Measurements from ENCODE around the gene GPATCH4.
"Not testable (repeated sequence)": the region's sequence is repeated elsewhere in the genome, so short reads cannot be mapped to it uniquely, and the experiment has no call there.

Gene GPATCH4

DNA sequence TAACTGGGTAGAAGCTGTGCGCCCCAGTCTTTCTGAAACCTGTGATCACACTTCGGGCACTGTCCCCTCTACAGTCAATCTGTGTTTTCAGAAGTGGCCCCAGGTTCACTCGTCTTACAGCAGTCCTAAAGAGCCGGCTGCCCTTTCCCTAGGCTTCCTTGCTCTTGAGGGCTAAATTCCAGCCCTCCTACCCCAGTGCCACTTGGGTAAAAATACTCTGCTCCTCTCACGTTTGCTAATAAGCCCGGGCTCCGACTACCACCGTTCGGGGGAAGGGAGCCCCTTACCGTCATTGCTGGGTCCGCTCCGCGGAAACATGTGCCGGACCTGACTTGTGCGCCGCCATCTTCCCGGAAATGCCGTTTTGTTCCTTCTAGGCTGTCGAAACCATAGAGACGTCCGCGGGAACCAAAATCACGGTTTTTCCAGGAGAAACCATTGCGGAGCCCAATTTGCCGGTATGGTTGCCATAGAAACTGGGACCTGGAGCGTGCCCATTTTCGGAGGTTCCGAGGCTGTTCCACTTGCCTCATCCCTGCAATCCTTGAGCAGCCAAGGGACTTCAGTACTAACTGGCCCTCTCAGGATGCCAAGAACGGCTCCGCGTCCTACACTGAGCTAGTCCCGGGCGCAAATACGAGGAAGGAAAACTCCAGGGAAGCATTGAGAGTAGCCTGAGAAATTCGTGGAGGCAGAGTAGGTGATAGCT lies at the start of gene GPATCH4:
GPATCH4 (minus strand) TSS at position 358 of the 709 bp plus-strand sequence.
- peak; percentile 71 for DNase-seq

DNA sequence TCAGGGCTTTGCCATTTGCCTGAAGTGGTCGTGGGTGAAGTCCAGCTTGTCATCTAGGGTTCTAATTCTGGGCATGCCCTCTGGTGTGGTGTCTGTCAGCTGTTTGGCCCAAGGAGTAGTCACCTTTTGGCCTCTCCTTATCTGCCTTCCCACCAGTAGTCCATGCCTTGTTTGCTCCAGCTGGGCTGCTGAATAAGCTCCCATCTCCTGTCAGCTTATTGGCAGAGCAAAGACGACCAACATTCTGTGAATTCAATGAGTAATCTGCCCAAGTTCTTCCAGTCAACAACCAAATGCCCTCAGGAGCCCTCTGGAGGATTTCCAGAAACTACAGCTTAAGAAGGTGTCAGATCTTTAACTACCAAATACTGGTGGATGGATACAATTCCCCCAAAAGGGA lies 47.7 kb upstream of the GPATCH4 start:
- DNase-seq: no peak

- no peak for DNase-seq
These were observed 47.2 kb upstream of the GPATCH4 start for GRCh38 chr1:156648496-156648895.

DNA sequence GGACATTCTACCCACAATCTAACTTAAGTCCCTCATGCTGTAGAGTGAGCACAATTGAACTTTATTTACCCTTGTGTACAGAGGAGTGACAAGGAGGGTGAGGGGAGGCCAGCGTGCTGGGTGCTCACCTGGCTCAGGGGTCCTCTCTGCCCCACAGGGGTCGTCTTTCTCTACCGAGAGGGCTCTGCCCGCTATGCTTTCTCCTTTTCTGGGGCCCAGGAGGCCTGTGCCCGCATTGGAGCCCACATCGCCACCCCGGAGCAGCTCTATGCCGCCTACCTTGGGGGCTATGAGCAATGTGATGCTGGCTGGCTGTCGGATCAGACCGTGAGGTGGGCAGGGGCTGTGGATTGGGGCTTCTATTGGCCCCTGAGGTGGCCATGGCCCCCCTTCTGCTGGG lies 46.1 kb upstream of the GPATCH4 start:
- no peak for DNase-seq

DNA sequence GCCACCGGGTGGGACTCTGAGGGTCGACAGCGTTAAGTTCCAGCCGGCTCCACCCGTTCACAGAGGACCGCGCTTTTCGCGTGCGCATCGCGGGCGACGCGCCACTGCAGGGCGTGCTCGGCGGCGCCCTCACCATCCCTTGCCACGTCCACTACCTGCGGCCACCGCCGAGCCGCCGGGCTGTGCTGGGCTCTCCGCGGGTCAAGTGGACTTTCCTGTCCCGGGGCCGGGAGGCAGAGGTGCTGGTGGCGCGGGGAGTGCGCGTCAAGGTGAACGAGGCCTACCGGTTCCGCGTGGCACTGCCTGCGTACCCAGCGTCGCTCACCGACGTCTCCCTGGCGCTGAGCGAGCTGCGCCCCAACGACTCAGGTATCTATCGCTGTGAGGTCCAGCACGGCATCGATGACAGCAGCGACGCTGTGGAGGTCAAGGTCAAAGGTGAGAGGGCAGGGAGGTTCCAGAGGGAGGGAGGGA lies 45.5 kb upstream of the GPATCH4 start:
- DNase-seq: no peak

- no peak for DNase-seq
These were observed 44.4 kb upstream of the GPATCH4 start for GRCh38 chr1:156645666-156646065.

- DNase-seq: no peak
These were observed 43.8 kb upstream of the GPATCH4 start for GRCh38 chr1:156645056-156645455.

- DNase-seq: no peak
These were observed 43.4 kb upstream of the GPATCH4 start for GRCh38 chr1:156644640-156645039.

GRCh38 chr1:156644146-156644545 lies 42.9 kb upstream of the GPATCH4 start:
- no peak for DNase-seq

DNA sequence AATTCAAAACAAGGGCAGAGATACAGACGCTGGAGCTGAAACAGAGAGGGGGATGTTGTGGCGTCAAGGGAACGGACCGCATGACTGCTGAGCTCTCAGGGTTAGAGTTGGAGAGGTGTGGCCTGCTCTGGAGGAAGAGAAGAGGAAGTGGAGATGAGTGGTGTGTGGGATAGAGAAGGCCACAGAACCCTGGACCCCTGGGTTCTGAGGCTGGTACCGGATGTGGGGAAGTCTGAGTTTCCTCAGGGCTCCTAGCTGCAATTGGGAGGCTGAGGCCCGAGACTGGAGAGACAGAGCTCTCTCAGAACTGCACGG lies 42.5 kb upstream of the GPATCH4 start:
- no peak for DNase-seq

- DNase-seq: no peak
These were observed 41.9 kb upstream of the GPATCH4 start for GRCh38 chr1:156643049-156643777.

- DNase-seq: no peak
These were observed 41.2 kb upstream of the GPATCH4 start for GRCh38 chr1:156642265-156643048.

DNA sequence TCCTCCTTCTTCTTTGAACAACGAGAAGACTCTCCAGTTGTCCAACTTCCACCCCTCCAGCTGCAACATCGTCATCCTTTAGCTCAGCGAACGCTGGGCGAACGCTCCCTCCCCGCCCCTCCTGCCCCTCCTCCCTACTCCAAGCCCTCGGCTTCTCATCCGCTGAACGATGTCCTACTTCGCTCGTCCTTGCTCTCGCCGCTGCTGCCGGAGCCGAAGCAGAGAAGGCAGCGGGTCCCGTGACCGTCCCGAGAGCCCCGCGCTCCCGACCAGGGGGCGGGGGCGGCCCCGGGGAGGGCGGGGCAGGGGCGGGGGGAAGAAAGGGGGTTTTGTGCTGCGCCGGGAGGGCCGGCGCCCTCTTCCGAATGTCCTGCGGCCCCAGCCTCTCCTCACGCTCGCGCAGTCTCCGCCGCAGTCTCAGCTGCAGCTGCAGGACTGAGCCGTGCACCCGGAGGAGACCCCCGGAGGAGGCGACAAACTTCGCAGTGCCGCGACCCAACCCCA lies 40.5 kb upstream of the GPATCH4 start, which contains the start of gene BCAN:
BCAN (plus strand) TSS at position 357 of the 504 bp plus-strand sequence. CDS start 3,938 bp downstream, outside the sequence.
- no peak for DNase-seq

DNA sequence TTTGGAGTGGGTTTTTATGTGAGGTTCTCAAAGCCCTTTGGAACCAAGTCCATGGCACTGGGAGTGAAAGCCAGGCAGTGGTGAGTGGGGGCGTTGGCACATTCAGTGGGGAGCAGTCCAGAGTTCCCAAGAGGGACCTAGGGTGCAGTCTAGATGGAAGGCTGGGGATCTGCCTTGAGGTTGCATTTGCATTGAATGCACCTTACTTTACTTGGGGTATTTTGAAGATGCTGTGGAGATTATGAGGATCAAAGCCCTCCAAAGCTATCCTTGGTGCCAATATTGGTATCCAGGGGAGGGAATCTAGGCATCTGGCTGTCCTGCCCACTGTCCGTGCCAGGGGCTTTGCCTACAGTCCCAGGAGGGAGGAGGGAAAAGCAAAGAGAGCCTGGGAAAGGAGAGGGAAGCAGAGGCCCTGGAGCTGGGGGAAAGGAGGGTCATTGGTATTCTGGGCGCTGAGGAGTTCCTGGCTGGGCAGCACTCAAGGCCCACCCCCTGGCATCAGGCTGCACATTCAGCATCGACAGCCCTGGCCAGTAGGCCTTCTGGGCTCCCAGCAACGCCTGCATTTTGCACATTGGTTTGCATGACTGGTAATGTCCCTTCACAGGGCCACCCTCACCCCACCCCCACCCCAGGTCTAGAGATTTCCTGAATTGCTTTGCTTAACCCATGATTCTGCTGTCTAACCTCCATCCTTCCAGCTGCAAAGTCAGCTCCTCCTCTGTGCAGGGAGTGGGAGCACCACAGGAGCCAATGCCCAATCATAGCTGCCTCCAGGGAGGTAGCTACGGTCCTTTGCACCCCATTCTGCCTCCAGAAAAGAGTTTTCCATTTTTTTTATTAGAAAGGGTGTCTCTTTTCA lies 39.8 kb upstream of the GPATCH4 start:
- no peak for DNase-seq

DNA sequence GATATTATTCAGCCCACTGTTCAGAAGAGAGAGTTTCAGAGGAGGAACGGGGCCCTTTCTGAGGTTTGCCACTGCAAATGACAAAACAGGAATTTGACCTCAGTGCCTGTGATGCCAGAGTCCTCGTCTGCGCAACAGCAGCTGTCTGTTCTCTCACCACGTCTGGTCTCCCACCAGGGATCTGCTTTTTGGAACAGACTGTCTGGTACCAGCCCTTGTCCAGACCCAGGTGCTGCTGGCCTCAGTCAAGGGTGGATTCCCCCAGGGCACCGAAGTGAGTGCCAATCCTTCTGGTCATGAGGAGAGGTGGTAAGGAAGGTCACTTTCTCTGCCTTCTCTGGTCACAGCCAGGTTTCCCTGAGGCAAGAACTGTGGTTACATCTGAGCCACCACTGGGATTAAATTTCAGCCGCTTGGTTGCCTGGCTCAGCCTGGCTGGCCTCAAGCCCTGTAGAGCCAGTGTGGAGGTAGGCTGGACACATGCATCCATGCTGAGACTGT lies 38.4 kb upstream of the GPATCH4 start:
- no peak for DNase-seq

- no peak for DNase-seq
These were observed 37.1 kb upstream of the GPATCH4 start for GRCh38 chr1:156638189-156638985.

- DNase-seq: no peak
These were observed 31.1 kb upstream of the GPATCH4 start for GRCh38 chr1:156632355-156632754.

DNA sequence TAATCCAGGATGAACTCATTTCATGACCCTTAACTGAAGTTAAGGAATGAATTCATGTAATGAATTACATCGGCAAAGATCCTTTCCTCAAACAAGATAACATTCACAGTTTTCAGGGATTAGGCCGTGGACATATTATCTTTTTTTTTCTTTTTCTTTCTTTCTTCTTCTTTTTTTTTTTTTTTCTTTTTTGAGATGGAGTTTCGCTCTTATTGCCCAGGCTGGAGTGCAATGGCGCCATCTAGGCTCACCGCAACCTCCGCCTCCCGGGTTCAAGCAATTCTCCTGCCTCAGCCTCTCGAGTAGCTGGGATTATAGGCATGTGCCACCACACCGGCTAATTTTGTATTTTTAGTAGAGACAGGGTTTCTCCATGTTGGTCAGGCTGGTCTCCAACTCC lies 29.9 kb upstream of the GPATCH4 start:
- DNase-seq: not testable (repeated sequence)

DNA sequence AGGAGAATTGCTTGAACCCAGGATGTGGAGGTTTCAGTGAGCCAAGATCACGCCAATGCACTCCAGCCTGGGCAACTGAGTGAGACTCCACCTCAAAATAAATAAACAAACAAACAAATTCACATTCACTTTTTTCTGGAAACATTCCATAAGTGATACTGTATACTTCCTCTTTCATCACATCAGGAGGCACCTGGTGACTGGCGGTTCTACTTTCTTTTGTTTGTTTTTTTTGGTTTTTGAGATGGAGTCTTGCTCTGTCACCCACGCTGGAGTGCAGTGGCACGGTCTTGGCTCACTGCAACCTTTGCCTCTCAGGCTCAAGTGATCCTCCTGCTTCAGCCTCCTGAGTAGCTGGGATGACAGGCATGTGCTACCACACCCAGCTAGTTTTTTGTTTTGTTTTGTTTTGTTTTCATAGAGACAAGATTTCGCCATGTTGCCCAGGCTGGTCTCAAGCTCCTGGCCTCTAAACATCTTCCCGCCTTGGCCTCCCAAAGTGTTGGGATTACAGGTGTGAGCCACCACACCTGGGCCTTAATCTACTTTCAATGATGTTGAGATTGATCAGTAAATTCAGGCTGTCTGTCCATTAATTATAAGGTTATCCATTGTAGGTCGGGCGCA lies 28.7 kb upstream of the GPATCH4 start:
- no peak for DNase-seq

DNA sequence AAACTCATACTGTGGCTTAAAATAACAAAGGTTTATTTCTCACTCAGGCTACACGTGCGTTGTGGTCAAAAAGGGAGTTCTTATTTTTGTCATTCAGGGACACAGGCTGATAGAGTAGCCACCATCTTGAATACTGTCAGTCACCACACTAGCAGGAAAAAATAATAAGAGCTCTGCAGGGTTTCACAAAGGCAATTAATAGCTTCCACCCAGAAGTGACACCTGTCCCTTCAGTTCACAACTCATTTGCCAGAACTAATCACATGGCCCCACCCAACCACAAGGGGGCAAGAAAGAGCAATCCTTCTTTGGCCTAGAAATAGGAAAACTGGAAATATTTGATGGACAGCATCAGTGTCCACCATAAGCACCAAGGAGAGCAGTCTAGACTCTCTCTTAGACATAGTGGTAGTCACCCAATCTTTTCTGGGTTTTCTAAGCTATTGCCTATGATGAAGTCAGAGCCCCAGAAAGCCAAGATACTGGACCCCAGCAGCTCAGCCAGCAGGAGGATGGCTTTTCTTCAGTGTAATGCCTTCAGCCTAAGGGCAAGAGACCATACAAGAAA lies 26.1 kb upstream of the GPATCH4 start:
- peak; percentile 39 for DNase-seq

GRCh38 chr1:156626079-156626438 lies 24.8 kb upstream of the GPATCH4 start:
- no peak for DNase-seq

Data from activated CD8-positive, alpha-beta memory T cell treated with anti-CD3 and anti-CD28 coated beads, Interleukin-2, amount 50 U/mL, for 4 hours (primary cell).